ENCODE data around the gene CIITA. TPM values are rescaled to one million over a fixed set of nuclear protein-coding genes. Genes with fewer than 3 reads are reported as not detected.

CIITA gene
- total and polyA plus RNA-seq, 12 donors: 1.3 to 48.1 (median 17.5) TPM

DNA sequence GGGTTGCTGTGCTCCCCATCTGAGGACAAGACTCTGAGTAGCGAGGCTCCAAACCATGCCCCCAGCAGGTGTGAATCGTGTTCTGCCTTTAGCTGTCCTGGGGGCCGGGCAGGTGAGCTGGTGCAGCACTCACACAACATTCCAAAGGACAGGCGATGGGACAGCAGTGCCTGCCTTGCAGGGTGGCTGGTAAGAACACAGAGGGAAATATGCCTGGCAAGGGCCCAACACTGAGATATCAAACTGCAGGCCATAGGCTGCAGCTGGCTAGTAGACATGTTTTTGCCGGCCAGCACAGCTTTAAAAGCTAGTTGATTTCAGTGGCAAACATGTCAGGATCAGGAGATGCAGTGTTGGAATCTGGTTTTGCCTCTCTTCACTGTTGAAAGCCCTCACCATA, 91.0 kb downstream of the CIITA start:
- 80 to 95% (median 87%) methylated on average over 3 to 5 of the region's 5 CpGs for WGBS, 4 donors
- Histone ChIP-seq H3K36me3 (replicated peaks in 1 of 2) (peaks cover 0 to 13% of the 10 kb centered on the region in 2 donors), H3K27ac (no peak overlapping the region), H3K4me1 (replicated peaks in 1 of 2) (peaks cover 0 to 4% of the 10 kb centered on the region in 2 donors), H3K27me3 (no peaks in the 10 kb centered on the region), H3K4me3 (no peak overlapping the region), H3K9me3 (replicated peaks in 1 of 3) (no peaks in the 10 kb centered on the region)
- peak in 1 of 7 donors; percentile 51 for DNase-seq
- TF ChIP-seq, protein P1, sequence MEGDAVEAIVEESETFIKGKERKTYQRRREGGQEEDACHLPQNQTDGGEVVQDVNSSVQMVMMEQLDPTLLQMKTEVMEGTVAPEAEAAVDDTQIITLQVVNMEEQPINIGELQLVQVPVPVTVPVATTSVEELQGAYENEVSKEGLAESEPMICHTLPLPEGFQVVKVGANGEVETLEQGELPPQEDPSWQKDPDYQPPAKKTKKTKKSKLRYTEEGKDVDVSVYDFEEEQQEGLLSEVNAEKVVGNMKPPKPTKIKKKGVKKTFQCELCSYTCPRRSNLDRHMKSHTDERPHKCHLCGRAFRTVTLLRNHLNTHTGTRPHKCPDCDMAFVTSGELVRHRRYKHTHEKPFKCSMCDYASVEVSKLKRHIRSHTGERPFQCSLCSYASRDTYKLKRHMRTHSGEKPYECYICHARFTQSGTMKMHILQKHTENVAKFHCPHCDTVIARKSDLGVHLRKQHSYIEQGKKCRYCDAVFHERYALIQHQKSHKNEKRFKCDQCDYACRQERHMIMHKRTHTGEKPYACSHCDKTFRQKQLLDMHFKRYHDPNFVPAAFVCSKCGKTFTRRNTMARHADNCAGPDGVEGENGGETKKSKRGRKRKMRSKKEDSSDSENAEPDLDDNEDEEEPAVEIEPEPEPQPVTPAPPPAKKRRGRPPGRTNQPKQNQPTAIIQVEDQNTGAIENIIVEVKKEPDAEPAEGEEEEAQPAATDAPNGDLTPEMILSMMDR (IDR thresholded peaks at IDR 0.05): no peak
- no peak for TF ChIP-seq POLR2A (IDR thresholded peaks at IDR 0.05)
- intact Hi-C loops (cut with DNase I): loop anchor here in 1 of 2 donors (5.0 to 10.0 kb wide), 3 partner anchors 289 to 1447 kb away; partner anchors contain the start of genes RMI2 and SOCS1

DNA sequence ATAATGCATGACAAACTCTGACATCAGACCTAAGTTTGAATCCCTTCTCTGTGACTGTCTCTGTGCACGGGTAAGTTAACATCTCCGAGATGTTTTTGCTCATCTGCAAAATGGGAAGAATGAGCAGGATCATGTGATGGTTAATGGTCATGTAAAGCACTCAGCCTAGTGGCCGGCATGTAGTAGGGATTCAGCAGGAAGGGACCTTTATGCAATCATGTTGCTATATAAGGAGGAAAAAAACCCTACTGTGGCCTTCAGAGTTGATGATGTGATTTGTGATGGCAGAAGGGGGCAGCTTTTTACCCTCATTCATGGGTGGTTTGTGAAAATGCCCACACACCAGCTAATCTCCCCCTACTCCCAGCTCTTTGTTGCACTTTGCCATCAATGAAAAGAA, 91.5 kb downstream of the CIITA start:
- intact Hi-C loops (cut with DNase I): loop anchor here in 1 of 2 donors (5.0 to 10.0 kb wide), 3 partner anchors 289 to 1446 kb away; partner anchors contain the start of genes RMI2 and SOCS1
- Histone ChIP-seq H3K4me1 (replicated peaks in 1 of 2) (peaks cover 0 to 4% of the 10 kb centered on the region in 2 donors), H3K9me3 (replicated peaks in 1 of 3) (no peaks in the 10 kb centered on the region), H3K27ac (no peak overlapping the region), H3K4me3 (no peak overlapping the region), H3K36me3 (replicated peaks in 1 of 2) (peaks cover 0 to 8% of the 10 kb centered on the region in 2 donors), H3K27me3 (no peaks in the 10 kb centered on the region)
- TF ChIP-seq, protein P1 (IDR thresholded peaks at IDR 0.05): no peak
- no peak for TF ChIP-seq POLR2A (IDR thresholded peaks at IDR 0.05)
- DNase-seq: no peak
- 85 to 97% (median 89%) methylated on average over 3 of the region's 3 CpGs for WGBS, 4 donors

DNA sequence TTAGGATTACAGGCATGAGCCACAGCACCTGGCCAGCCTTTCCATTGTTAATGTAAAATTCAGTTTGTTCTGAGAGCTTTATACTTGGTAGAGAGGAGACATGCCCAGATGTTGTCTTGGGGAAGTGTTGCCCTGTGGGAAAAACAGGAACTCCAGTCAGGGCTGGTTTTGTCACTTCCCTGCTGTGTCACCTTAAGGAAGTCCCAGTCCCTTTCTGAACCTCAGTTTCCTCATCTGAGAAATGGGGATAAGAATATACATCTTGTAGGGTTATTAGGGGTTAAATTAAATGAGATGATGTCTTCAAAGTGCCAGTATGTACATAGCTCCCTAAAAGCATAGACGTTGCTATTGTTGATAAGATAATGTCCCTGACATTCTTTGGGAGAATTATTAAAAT, 92.6 kb downstream of the CIITA start:
- 41 to 61% (median 47%) methylated on average over 1 of the region's 1 CpG for WGBS, 4 donors
- no peak for DNase-seq
- peaks cover 0 to 4% of the 10 kb centered on the region in 2 donors for H3K36me3 ChIP-seq (replicated peaks in 1 of 2)

DNA sequence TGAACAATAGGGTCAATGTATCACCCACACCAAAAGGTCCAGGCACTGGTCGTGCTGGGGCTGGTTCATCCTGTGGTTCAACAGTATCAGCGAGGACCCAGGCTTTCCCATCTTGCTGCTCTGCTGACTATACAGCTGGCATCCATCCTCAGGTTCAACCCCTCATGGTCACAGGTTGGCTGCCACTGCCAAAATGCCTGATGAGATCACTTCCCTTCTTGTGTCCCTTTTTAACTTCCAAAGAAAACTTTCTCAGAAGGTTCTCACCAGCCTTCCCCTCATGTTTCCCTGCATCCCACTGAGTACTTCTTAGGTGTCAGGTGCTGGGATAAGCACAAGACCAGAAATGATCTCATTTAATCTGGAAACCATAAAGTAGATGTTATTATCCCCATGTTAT, 93.1 kb downstream of the CIITA start:
- intact Hi-C loops (cut with DNase I): loop anchor here in 1 of 2 donors (2.0 to 5.0 kb wide), 2 partner anchors 287 to 387 kb away; partner anchors contain the start of gene SOCS1
- H3K36me3 ChIP-seq (replicated peaks in 1 of 2): peaks cover 0 to 4% of the 10 kb centered on the region in 2 donors
- DNase-seq: no peak

More for the DNA sequence above, 92.6 kb downstream of the CIITA start:
- Histone ChIP-seq H3K4me3 (no peak overlapping the region), H3K27ac (no peak overlapping the region), H3K9me3 (replicated peaks in 1 of 3) (no peaks in the 10 kb centered on the region), H3K4me1 (replicated peaks in 1 of 2) (no peaks in the 10 kb centered on the region), H3K27me3 (no peaks in the 10 kb centered on the region)
- no peak for TF ChIP-seq POLR2A (IDR thresholded peaks at IDR 0.05)
- TF ChIP-seq, protein P1 (IDR thresholded peaks at IDR 0.05): no peak
- intact Hi-C loops (cut with DNase I): loop anchor here (2.0 to 10.0 kb wide), 5 partner anchors 287 to 1445 kb away; partner anchors contain the start of genes SOCS1 (in 2 of the 2) and RMI2 (in 1 of the 2)

More for the DNA sequence above, 93.1 kb downstream of the CIITA start:
- TF ChIP-seq POLR2A (IDR thresholded peaks at IDR 0.05): no peak
- TF ChIP-seq, protein P1 (IDR thresholded peaks at IDR 0.05): no peak
- WGBS, 4 donors: 88 to 100% (median 92%) methylated on average over 2 of the region's 2 CpGs
- no peaks in the 10 kb centered on the region for H3K9me3 ChIP-seq (replicated peaks in 1 of 3)
- no peak overlapping the region for H3K4me3 ChIP-seq
- no peak overlapping the region for H3K27ac ChIP-seq
- H3K4me1 ChIP-seq (replicated peaks in 1 of 2): no peaks in the 10 kb centered on the region
- no peaks in the 10 kb centered on the region for H3K27me3 ChIP-seq

Measured in adrenal gland (tissue), 12 donors.